ENCODE measurements around the gene PCDHGB4. TPM values are rescaled to one million over a fixed set of nuclear protein-coding genes. Genes with fewer than 3 reads are reported as not detected.
A peak's percentile ranks its signal among the peaks of the same experiment; 100 is the strongest.

Gene PCDHGB4
- total RNA-seq, 4 donors from 2014 or later, result 4.1 to 10.3 (median 7.2) TPM

DNA sequence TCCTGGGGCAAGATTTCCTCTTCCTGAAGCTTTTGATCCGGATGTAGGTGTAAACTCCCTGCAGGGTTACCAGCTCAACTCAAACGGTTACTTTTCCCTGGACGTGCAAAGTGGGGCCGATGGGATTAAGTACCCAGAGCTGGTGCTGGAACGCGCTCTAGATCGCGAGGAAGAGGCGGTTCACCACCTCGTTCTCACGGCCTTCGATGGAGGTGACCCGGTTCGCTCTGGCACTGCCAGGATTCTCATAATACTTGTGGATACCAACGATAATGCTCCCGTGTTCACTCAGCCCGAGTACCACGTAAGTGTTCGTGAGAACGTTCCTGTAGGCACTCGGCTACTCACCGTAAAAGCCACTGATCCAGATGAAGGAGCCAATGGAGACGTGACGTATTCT is 31.9 kb upstream of the PCDHGB4 start:
- Histone ChIP-seq H3K4me3 (peak overlapping the region; percentile 29), H3K9me3 (peaks cover 56% of the 10 kb centered on the region), H3K4me1 (no peaks in the 10 kb centered on the region), H3K27ac (no peak overlapping the region), H3K27me3 (no peaks in the 10 kb centered on the region), H3K36me3 (no peaks in the 10 kb centered on the region)
- no peak for DNase-seq (ENCODE audit: low spot score in 2 of 2)
- TF ChIP-seq POLR2AphosphoS5 (IDR thresholded peaks at IDR 0.05) (no peak), EP300 (IDR thresholded peaks at IDR 0.05) (no peak), POLR2A (IDR thresholded peaks at IDR 0.05) (no peak)
- TF ChIP-seq, protein P1, sequence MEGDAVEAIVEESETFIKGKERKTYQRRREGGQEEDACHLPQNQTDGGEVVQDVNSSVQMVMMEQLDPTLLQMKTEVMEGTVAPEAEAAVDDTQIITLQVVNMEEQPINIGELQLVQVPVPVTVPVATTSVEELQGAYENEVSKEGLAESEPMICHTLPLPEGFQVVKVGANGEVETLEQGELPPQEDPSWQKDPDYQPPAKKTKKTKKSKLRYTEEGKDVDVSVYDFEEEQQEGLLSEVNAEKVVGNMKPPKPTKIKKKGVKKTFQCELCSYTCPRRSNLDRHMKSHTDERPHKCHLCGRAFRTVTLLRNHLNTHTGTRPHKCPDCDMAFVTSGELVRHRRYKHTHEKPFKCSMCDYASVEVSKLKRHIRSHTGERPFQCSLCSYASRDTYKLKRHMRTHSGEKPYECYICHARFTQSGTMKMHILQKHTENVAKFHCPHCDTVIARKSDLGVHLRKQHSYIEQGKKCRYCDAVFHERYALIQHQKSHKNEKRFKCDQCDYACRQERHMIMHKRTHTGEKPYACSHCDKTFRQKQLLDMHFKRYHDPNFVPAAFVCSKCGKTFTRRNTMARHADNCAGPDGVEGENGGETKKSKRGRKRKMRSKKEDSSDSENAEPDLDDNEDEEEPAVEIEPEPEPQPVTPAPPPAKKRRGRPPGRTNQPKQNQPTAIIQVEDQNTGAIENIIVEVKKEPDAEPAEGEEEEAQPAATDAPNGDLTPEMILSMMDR (IDR thresholded peaks at IDR 0.05), result no peak
- WGBS, result 64% methylated on average over 16 of the region's 24 CpGs

DNA sequence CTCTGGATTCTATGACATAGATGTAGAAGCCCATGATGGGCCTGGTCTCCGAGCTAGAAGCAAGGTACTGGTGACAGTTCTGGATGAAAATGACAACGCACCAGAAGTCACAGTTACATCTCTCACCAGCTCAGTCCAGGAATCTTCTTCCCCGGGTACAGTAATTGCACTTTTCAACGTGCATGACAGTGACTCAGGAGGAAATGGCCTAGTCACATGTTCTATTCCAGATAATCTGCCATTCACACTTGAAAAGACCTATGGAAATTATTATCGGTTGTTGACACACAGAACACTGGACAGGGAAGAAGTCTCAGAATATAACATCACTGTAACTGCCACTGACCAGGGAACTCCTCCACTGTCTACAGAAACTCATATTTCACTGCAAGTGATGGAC is 31.4 kb upstream of the PCDHGB4 start:
- Histone ChIP-seq H3K36me3 (no peaks in the 10 kb centered on the region), H3K27me3 (no peaks in the 10 kb centered on the region)
- WGBS, result 79% methylated on average over 5 of the region's 5 CpGs

DNA sequence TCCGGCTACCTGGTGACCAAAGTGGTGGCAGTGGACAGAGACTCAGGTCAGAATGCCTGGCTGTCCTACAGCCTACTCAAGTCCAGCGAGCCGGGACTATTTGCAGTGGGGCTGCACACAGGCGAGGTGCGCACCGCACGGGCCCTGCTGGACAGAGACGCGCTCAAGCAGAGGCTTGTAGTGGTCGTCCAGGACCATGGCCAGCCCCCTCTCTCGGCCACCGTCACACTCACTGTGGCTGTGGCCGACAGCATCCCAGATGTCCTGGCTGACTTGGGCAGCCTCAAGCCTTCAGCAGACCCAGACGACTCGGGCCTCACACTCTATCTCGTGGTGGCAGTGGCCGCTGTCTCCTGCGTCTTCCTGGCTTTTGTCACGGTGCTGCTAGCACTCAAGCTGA is 30.5 kb upstream of the PCDHGB4 start:
- DNase-seq (ENCODE audit: low spot score in 2 of 2), result no peak
- H3K27ac ChIP-seq, result no peak overlapping the region
- H3K9me3 ChIP-seq, result peaks cover 55% of the 10 kb centered on the region
- no peaks in the 10 kb centered on the region for H3K4me1 ChIP-seq
- no peak overlapping the region for H3K4me3 ChIP-seq
- TF ChIP-seq, protein P1 (IDR thresholded peaks at IDR 0.05), result no peak
- TF ChIP-seq POLR2AphosphoS5 (IDR thresholded peaks at IDR 0.05) (no peak), EP300 (IDR thresholded peaks at IDR 0.05) (no peak), POLR2A (IDR thresholded peaks at IDR 0.05) (no peak)
- peaks cover 3% of the 10 kb centered on the region for H3K27me3 ChIP-seq
- 63% methylated on average over 4 of the region's 19 CpGs for WGBS
- H3K36me3 ChIP-seq, result no peaks in the 10 kb centered on the region

More for the DNA sequence above, 31.4 kb upstream of the PCDHGB4 start:
- DNase-seq (ENCODE audit: low spot score in 2 of 2), result no peak
- Histone ChIP-seq H3K4me3 (no peak overlapping the region), H3K9me3 (peaks cover 57% of the 10 kb centered on the region), H3K27ac (no peak overlapping the region), H3K4me1 (no peaks in the 10 kb centered on the region)
- TF ChIP-seq EP300 (IDR thresholded peaks at IDR 0.05) (no peak), POLR2A (IDR thresholded peaks at IDR 0.05) (no peak), POLR2AphosphoS5 (IDR thresholded peaks at IDR 0.05) (no peak)
- TF ChIP-seq, protein P1 (IDR thresholded peaks at IDR 0.05), result no peak

DNA sequence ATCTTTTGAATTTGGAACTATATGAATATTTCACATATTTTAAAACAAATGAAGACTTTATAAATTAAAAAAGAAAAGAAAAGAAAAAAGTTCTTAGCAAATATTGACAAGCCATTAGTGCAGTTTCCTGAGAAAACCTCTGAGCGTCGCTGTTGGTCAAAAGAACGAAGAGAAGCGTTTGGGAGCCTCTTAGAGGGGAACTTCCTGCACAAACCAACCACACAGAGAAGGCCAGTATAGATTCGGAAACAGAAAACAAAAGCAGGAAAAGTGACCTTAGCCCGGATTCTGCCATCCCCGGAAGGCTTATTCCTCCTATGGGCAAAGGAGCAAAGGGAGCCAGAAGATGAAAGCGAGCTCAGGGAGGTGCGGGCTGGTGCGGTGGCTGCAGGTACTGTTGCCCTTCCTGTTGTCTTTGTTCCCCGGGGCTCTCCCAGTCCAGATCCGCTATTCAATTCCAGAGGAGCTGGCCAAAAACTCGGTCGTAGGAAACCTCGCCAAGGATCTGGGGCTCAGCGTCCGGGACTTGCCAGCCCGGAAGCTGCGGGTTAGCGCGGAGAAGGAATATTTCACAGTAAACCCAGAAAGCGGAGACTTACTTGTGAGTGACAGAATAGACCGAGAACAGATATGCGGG is 27.6 kb upstream of the PCDHGB4 start, which contains the start of gene PCDHGB2:
TSS of gene PCDHGB2 (plus strand) at position 205 of the 637 bp plus-strand sequence. CDS start at position 347, 142 bp downstream.
- H3K27me3 ChIP-seq, result peaks cover 19% of the 10 kb centered on the region
- WGBS, result 23% methylated on average over 23 of the region's 24 CpGs
- H3K27ac ChIP-seq, result no peak within 1 kb of the TSS
- peaks cover 3% of the 10 kb centered on the region for H3K4me1 ChIP-seq
- peak within 1 kb of the TSS; percentile 24 for H3K4me3 ChIP-seq
- no peaks in the 10 kb centered on the region for H3K36me3 ChIP-seq
- TF ChIP-seq POLR2A (IDR thresholded peaks at IDR 0.05) (no peak), POLR2AphosphoS5 (IDR thresholded peaks at IDR 0.05) (no peak), EP300 (IDR thresholded peaks at IDR 0.05) (no peak)
- TF ChIP-seq, protein P1 (IDR thresholded peaks at IDR 0.05), result no peak
- H3K9me3 ChIP-seq, result peaks cover 64% of the 10 kb centered on the region
- DNase-seq (ENCODE audit: low spot score in 2 of 2), result no peak

DNA sequence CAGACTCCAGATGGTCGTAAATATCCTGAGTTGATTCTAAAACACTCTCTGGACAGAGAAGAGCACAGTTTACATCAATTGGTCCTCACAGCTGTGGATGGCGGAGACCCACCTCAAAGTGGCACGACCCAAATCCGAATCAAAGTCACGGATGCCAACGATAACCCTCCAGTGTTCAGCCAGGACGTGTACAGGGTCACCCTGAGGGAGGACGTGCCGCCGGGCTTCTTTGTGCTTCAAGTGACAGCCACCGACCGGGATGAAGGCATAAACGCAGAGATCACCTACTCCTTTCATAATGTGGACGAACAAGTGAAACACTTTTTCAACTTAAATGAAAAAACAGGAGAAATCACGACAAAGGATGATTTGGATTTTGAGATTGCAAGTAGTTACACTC is 26.8 kb upstream of the PCDHGB4 start:
- no peak overlapping the region for H3K27ac ChIP-seq
- H3K4me3 ChIP-seq, result no peak overlapping the region
- peaks cover 66% of the 10 kb centered on the region for H3K9me3 ChIP-seq
- H3K27me3 ChIP-seq, result peaks cover 20% of the 10 kb centered on the region
- TF ChIP-seq POLR2AphosphoS5 (IDR thresholded peaks at IDR 0.05) (no peak), POLR2A (IDR thresholded peaks at IDR 0.05) (no peak), EP300 (IDR thresholded peaks at IDR 0.05) (no peak)
- TF ChIP-seq, protein P1 (IDR thresholded peaks at IDR 0.05), result no peak
- H3K4me1 ChIP-seq, result peaks cover 3% of the 10 kb centered on the region
- no peaks in the 10 kb centered on the region for H3K36me3 ChIP-seq
- WGBS, result 42% methylated on average over 15 of the region's 15 CpGs
- no peak for DNase-seq (ENCODE audit: low spot score in 2 of 2)

Data from suprapubic skin (tissue), 4 donors.